ENCODE measurements around the gene SHFL. TPM values are rescaled to one million over a fixed set of nuclear protein-coding genes. Genes with fewer than 3 reads are reported as not detected.

The SHFL gene
- total and polyA plus RNA-seq, 2 experiments from 2014 or later: 2.2 to 7.8 TPM

GRCh38 chr19:10110972-10111317 lies 24.8 kb downstream of the SHFL start:
- no peak overlapping the region for H3K4me3 ChIP-seq
- H3K9me3 ChIP-seq (ENCODE audit: low read depth): no peaks in the 10 kb centered on the region
- H3K4me1 ChIP-seq (ENCODE audit: low read depth): peaks cover 5% of the 10 kb centered on the region
- no peak for TF ChIP-seq CTCF (IDR thresholded peaks at IDR 0.05; ENCODE audit: low read depth, low read length)
- H3K27me3 ChIP-seq: no peaks in the 10 kb centered on the region
- H3K36me3 ChIP-seq: peaks cover 42% of the 10 kb centered on the region
- no peak for DNase-seq (ENCODE audit: low read depth in 1 of 2, low spot score in 1 of 2)
- no peak overlapping the region for H3K27ac ChIP-seq

- no peaks in the 10 kb centered on the region for H3K27me3 ChIP-seq
- TF ChIP-seq CTCF (IDR thresholded peaks at IDR 0.05; ENCODE audit: low read depth, low read length): no peak
- H3K9me3 ChIP-seq (ENCODE audit: low read depth): no peaks in the 10 kb centered on the region
- peaks cover 5% of the 10 kb centered on the region for H3K4me1 ChIP-seq (ENCODE audit: low read depth)
- H3K27ac ChIP-seq: no peak within 1 kb of the TSS
- peaks cover 46% of the 10 kb centered on the region for H3K36me3 ChIP-seq
- no peak for DNase-seq (ENCODE audit: low read depth in 1 of 2, low spot score in 1 of 2)
- H3K4me3 ChIP-seq: no peak within 1 kb of the TSS
These were observed 25.3 kb downstream of the SHFL start, which contains the start of gene P2RY11 for GRCh38 chr19:10111405-10111811. Gene P2RY11, plus strand, starts transcription at chr19:10111693. Its CDS starts 29 bp downstream, at chr19:10111722.

GRCh38 chr19:10112037-10112761 lies 26.1 kb downstream of the SHFL start:
- peak in 1 of 2 donors; percentile 24 for DNase-seq (ENCODE audit: low read depth in 1 of 2, low spot score in 1 of 2)
- peaks cover 53% of the 10 kb centered on the region for H3K36me3 ChIP-seq

GRCh38 chr19:10112895-10113591 lies 26.9 kb downstream of the SHFL start:
- H3K4me3 ChIP-seq: no peak overlapping the region
- DNase-seq (ENCODE audit: low read depth in 1 of 2, low spot score in 1 of 2): peak; percentile 24 to 56
- H3K27ac ChIP-seq: peak overlapping the region; percentile 51
- peak; percentile 74 for TF ChIP-seq CTCF (IDR thresholded peaks at IDR 0.05; ENCODE audit: low read depth, low read length)
- H3K4me1 ChIP-seq (ENCODE audit: low read depth): no peaks in the 10 kb centered on the region
- H3K27me3 ChIP-seq: no peaks in the 10 kb centered on the region
- H3K9me3 ChIP-seq (ENCODE audit: low read depth): no peaks in the 10 kb centered on the region
- peaks cover 56% of the 10 kb centered on the region for H3K36me3 ChIP-seq

More at GRCh38 chr19:10112037-10112761, 26.1 kb downstream of the SHFL start:
- Histone ChIP-seq H3K4me3 (no peak overlapping the region), H3K27me3 (no peaks in the 10 kb centered on the region), H3K4me1 (ENCODE audit: low read depth) (peaks cover 1% of the 10 kb centered on the region), H3K9me3 (ENCODE audit: low read depth) (no peaks in the 10 kb centered on the region), H3K27ac (no peak overlapping the region)
- no peak for TF ChIP-seq CTCF (IDR thresholded peaks at IDR 0.05; ENCODE audit: low read depth, low read length)

- no peak for DNase-seq (ENCODE audit: low read depth in 1 of 2, low spot score in 1 of 2)
These were observed 27.5 kb downstream of the SHFL start for GRCh38 chr19:10113592-10113963.

More at GRCh38 chr19:10113592-10113963, 27.5 kb downstream of the SHFL start:
- Histone ChIP-seq H3K27me3 (no peaks in the 10 kb centered on the region), H3K27ac (peak overlapping the region; percentile 51), H3K9me3 (ENCODE audit: low read depth) (no peaks in the 10 kb centered on the region), H3K4me1 (ENCODE audit: low read depth) (peaks cover under 1% of the 10 kb centered on the region), H3K36me3 (peaks cover 54% of the 10 kb centered on the region), H3K4me3 (no peak overlapping the region)
- TF ChIP-seq CTCF (IDR thresholded peaks at IDR 0.05; ENCODE audit: low read depth, low read length): no peak
